GM20431 (cell line): Measurements from ENCODE around the gene MFSD6L.

ENCODE experiments used
- in situ Hi-C: fragments of 300-500 bp; cut with MseI, MboI; formaldehyde crosslinking; loops from one replicate; pipeline ENCODE4 v1.15.0; 2020; ENCODE audit warnings: low sequenced_read_pairs; ENCODE audit not compliant: unreplicated experiment

MFSD6L gene

DNA sequence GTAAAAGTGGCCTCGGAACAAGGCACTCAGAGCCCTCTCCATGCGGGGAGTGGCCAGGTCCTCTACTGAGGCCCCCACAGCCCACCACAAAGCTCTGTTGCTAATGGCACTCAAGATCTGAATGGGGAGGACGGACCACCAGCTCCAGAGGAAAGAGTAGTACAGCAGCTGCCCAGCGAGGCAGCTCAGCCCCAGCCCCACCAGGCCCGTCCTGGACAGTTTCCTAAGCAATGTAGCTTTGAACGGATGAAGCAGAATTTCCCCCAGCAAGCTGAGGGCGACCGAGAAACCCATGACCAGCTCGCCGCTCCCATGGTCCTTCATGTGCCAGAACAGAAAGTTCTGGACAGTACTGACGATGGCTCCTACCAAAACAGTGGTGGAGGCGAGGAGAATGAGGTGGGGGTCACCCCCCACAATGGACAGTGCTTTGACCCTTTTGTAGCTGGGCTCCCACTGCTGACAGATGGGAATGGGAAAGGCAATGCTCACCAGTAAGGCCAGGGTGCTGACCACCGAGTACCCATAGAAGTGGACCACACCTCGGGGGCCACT lies 1.5 kb downstream of the MFSD6L start:
- in situ Hi-C loops = no loop called here

- in situ Hi-C loops = no loop called here
Observed at GRCh38 chr17:8794636-8795035, 4.5 kb downstream of the MFSD6L start.

- in situ Hi-C loops = no loop called here
Observed at GRCh38 chr17:8793649-8794048, 5.5 kb downstream of the MFSD6L start.

DNA sequence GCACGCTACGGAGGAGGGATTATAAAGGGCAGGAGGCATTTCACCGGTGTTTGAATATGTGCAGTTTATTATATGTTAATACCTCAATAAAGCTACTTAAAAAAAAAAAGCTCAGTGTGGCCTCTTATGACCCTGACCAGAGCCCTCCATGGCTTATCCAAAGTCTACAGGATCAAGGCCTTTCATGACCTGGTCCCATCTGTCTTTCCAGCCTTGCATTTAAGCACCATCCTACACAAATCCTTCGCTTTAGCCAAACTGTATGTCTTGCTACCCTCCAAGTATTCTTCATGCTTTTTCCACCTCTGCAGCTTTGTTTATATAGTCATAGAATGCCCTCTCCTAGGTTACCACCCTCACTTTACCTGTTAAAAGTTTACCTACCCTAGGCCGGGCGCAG lies 6.5 kb downstream of the MFSD6L start:
- in situ Hi-C loops = no loop called here

- in situ Hi-C loops = no loop called here
Observed at GRCh38 chr17:8791910-8792270, 7.3 kb downstream of the MFSD6L start.

- in situ Hi-C loops = no loop called here
Observed at GRCh38 chr17:8791248-8791909, 7.8 kb downstream of the MFSD6L start.

GRCh38 chr17:8789743-8790142 lies 9.4 kb downstream of the MFSD6L start:
- in situ Hi-C loops = no loop called here

- in situ Hi-C loops = no loop called here
Observed at GRCh38 chr17:8788998-8789397, 10.2 kb downstream of the MFSD6L start.

DNA sequence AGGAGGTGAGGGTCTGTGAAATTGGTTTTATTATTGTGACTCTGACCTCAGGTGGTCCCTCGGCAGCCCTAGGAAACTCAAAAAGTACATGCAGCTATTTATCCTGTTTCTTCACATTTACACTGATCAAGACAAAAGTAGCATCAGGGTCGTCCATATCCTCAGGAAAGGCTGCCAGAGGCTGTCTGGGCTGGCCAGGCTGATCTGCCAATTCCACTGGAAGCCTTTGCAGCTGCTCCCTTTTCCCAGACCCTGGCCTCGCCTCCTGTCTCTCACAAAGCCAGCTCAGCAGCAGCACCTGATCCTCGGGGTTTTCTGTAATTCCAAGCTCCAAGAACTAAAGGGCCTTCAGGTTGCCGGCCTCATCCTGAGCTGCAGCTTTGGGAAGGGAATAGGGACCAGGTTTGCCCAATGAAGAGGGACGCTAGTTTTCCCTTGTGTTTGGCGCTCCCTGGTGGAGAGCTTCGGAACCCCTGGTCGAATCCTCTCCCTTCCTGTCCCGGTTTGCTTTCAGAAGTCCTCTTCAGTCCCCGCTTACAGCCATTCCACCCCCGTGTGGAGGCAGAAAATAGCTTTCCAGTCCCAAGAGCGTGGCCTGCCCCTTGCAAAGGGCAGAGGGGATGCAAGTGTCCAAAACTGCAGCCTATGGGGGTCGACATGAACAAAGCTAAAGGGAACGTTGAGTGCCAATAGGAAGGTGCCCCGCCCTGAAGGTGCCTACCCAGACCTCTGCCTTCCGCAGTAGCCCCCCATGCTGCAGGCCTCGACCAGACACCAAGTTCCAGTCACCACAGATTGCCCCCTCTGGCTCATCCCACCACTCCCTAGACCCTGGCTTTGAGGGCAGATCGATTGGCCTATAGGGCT lies 13.4 kb downstream of the MFSD6L start:
- in situ Hi-C loops = no loop called here

- in situ Hi-C loops = no loop called here
Observed at GRCh38 chr17:8782176-8782575, 17.0 kb downstream of the MFSD6L start.

- in situ Hi-C loops = no loop called here
Observed at GRCh38 chr17:8781776-8782175, 17.4 kb downstream of the MFSD6L start.

GRCh38 chr17:8776881-8777280 lies 22.3 kb downstream of the MFSD6L start:
- in situ Hi-C loops = no loop called here

DNA sequence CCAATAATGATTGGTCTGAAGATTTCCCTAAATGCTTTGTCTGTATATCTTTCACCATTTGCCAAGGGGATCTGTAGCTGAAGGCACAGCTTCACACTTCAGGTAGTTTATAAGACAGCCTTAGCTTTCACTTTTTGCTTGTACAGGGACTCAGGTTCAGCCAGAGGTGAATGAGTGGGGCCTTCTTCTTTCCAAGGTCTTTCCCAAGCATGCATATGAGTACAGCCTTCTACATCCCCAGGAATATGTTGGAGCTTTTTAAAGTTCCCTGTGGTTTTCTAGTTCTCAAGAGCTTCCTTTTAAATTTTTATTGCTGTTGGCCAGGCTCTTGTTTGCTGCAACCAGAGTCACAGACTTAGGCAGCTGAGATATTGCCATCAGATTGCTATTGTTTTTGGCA lies 22.9 kb downstream of the MFSD6L start:
- in situ Hi-C loops = no loop called here

DNA sequence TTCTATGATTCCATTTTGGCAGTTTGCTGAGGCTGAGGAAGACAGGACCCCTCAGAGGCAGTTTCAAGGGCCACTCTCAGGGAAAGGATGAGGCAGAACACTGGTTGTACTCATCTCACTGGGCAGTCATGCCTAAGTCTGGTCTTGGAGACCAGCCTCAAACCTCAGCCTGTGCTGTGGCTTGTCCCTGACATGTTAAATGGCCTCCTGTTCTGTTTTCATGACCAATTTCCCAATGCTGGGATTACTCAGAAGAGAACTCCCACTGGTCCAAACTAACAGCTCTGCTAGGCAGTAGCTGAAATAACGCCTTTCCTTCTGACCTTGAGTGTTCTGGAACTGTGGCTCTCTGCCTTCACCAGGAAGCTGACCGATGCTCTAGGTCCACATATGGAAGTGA lies 32.4 kb downstream of the MFSD6L start:
- in situ Hi-C loops = no loop called here

- in situ Hi-C loops = no loop called here
Observed at GRCh38 chr17:8762012-8762411, 37.2 kb downstream of the MFSD6L start.

DNA sequence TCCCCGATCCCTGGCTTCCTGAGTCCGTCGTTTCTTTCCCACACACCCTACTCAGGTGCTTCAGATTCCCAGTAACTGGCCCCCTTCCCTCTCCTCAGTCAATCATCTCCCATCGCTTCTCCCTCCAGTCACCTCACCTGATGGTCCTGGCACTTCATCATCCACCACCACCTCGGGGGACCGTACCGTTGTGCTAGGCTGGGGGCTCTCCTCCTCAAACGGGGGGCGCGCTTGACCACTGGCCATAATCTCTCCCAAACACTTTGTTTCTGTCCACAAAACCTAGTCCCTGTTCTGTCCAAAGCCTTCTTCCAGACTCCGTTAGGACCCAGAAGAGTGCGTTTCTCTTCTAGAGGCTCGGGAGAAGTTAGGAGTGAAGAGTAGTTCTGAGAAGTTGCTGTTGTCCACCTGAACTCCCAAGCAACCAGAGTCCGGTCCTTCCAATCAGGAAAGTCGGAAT lies 41.0 kb downstream of the MFSD6L start, which contains the start of gene SPDYE4:
Gene SPDYE4, minus strand, starts transcription at position 410 of the 460 bp plus-strand sequence. Its CDS starts 164 bp downstream, at position 246.
- in situ Hi-C loops = no loop called here

DNA sequence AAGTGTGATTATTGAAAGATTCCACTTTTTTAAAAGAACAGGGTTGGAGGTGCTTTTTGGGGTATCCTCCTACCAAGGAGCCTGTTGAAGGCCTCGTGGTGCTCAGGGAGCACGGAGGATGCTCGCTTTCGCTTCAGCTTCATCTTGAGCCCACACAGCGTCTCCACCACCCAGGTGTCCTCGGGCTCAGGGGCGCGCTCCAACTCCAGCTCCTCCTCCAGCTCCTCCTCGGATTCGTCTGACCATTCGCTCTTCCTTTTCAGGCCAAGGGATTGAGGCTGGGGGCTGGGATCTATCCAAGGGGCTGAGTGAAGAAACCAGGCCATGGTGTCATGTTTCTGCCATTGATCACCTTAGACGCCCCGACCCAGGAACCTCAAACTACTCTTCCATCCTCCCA lies 42.0 kb downstream of the MFSD6L start:
- in situ Hi-C loops = no loop called here

DNA sequence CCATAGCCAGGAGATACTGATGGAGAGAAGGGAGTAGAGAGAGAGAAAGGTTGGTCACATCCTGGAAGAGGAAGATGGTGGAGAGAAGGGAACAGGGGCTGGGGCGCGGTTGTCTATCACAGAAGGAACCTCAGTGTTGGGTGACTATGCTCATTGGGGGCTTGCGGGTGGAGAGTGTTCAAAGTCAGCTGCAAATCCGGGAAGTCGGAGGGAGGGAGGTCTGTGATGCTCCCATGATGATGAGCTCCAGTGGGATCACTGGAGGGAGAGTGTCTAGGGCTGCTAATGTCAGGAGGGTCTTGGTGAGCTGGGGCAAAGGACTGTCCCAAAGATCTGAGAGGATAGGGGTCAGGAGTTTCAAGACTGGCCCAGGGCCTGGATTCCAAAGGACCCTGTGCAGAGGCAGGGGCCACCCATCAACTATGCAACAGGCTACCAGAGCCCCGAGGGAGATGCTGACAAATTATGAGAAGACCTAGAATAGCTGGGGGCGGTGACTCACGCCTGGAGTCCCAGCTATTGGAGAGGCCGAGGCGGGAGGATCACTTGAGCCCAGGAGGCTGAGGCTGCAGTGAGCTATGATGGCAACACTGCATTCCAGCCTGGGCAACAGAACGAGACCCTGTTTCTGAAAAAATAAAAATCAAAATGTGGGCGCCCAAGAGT lies 43.4 kb downstream of the MFSD6L start:
- in situ Hi-C loops = no loop called here

- in situ Hi-C loops = no loop called here
Observed at GRCh38 chr17:8754890-8755289, 44.3 kb downstream of the MFSD6L start.

- in situ Hi-C loops = no loop called here
Observed at GRCh38 chr17:8753976-8754440, 45.2 kb downstream of the MFSD6L start.
